Hematopoietic multipotent progenitor cell treated with erythropoietin and hydrocortisone succinate and interleukin-3 and kit ligand, for 17 days (in vitro differentiated cells): ENCODE measurements around the gene UBAC2.
"Not testable (repeated sequence)": the region's sequence is repeated elsewhere in the genome, so short reads cannot be mapped to it uniquely, and the experiment has no call there.

Experiments used
- DNase-seq: peaks from one replicate; pipeline ENCODE4 v3.0.0-alpha.2; 2015; ENCODE audit warnings: low spot score

Gene UBAC2

DNA sequence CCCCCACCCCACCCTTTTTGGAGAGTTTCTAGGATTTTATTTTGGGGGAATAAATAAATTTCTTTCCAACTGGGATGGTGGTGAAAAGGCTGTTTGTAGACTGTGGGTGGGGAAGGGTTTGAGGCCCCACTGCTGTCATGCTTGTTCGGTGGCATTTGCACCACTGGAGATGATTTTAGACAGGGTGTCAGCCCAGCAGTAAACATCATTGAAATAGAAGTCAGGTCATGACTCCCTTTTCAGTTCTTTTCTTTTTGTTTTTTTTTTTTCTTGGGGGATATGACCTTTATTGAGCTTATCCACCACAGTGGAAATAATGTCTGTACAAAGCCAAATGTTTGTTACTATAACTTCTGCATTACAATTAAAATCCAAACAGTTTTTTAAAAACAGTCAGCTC lies 14.1 kb downstream of the UBAC2 start:
- DNase-seq = no peak

DNA sequence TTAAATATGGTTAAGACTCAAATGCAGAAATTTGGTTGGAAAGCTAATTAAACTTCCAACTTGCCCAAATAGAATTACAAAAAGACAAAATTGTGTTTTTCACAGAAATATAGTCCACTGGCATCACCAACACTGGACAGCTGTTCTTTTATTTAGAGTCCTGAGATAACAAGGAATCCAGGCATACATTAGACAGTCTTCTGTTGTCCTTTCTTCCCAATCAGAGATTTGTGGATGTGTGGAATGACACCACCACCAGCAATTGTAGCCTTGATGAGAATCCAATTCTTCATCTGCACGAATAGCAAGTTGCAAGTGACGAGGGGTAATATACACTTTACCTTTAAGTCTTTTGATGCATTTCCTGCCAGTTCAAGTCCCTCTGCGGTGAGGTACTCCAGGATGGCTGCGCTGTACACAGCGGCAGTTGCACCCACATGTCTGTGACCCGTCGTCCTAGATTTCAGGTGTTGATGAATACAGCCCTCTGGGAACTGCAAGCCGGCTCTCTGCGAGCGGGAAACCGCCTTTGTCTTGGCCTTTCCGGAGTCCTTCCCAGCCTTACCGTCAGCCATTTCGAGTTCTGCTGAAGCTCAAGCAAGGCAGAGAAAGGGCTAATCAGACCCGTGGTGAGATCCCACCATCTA lies 14.7 kb downstream of the UBAC2 start:
- no peak for DNase-seq

DNA sequence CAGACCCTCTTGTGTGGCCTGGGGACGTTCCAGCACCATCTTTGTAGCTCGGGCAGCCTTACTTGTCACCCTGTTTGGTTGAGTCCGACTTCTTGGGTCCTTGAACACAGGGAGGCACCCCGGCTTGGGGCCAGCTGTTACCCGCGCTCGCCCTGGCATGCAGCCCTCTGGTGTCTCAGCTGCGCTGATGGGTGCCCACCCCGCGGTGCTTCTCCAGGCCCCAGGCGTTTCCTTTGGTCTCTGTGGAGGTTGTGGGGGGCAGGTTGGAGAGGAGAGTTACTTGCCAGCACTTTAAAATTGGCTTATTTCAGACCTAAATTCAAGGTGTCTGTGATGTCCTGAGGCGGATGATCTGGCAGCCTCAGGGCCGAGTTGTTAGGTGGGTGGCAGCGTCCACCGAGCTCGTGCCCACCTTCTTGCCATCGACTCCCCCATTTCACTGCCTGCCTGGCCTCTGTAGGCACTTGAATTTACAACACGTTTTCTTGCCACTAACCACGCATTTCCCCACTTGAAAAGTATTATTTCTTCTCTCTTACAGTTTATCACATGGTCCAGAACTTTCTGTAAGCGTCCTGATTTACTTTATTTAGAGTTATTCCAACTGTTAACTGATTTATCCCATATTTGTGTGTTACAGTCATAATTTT lies 16.9 kb downstream of the UBAC2 start:
- no peak for DNase-seq

DNA sequence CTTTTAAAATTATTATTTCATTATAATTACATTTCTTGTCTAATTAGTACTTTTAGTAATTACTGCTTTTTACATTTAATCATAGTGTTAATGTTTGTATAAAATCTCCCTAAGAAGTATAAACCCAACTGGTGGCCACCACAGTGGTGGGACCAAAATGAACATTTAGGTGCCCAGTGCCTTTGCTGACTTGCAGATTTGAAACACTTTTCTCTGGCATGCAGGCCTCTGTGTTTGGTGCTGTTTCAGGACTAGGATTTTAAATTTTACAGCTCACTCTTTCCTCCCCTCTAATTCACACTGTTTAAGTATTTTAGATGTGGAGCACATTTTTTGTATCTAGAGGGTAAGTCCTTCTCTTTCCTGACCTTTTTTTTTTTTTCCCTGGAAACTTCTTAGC lies 17.5 kb downstream of the UBAC2 start:
- no peak for DNase-seq

DNA sequence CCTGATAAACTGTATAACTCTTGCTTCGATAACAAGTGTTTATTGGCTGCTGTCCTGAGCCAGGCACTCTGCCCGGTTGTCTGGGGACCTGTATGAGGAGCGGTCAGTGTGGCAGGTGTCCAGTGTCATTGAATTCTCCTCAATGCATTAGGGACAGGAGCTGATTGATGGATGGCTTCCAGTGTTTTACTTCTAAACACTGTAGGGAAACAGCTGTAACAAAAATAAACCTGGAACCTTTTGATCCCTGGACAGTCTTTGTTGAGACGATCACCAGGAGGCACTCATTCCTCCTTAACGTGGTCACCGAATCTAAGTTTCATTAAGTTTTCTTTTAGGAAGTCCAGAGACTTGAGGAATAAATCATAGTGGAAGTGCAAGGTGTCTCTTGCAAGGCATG lies 17.9 kb downstream of the UBAC2 start:
- no peak for DNase-seq

DNA sequence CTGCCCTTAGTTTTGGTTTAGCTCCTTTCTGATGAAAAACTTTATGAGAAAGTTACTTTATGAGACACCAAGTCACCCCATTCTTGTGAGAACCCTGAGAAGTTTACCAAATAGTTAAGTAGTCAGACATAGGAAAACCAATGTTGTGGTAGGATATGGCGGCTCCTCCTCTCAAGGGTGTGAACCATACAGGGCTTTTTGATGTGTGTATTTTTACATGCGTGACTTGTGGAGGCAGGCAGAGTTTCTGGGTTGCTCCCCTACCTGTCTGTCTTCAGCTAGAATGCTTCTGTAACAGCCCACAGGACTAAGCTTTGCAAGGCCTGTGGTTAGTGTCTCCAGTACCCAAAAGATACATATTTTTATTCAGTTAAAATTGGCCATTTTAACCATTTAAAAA lies 18.3 kb downstream of the UBAC2 start:
- DNase-seq = no peak

DNA sequence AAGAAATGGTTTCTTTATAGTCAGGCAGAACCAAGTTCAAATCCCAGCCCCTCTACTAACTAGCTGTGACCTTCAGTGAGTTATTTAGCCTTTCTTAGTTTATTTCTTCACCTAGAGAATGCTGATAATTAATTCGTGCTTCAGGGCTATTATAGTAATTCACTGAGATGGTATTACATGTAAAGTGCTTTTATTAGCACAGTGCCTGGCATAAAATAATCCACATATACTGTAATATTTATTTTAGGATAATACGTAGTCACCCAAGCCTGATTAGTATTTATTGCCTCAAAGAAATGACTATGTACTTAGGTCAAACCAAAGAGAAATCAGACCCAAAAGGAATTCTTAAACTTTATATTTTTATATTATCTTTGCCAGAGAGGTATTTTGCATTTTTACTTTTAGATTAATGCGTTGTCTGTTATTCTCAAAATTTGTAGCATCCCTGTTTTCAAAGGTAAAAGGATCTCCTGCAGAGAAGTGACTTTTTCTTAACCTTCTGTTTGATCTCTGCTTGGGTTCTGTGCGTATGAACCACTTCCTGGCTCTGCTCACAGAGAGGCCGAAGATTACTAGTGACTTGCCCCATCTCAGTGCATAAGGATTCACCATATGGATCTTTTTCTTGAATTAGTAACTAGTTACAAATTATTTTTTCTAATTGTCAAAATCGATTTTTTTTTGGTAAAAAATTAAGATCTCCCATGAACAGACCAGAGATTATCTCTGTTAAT lies 19.7 kb downstream of the UBAC2 start:
- DNase-seq = no peak

DNA sequence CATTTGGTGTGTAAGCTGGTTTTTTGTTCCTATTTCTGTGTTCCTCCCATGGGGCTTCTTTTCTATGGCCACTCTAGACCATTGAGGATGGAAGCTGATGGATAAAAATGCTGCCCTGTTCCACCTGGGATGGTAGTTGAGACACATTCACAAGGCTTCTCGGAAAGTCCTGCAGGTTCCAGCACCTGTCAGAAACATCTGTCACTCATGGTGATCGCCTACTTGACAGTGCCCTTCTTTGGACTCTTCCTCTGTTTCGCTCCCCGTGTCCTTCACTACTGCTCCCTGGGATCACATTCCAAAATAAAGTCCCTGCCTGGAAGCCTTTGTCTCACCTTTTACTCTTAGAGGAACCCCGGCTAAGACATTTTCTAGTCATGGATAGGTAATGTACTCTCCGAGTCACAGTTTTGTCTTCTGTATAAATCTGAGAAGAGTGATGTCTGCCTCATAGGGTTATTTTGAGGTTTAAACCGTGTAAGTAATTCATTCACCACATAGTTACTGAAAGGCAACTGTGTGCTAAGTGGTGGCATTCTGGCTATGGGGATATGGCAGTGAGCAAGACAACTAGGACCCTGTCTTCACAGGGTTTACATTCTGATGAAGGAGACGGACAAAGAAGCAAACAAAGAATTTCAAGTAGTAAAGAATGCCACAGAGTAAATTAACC lies 21.0 kb downstream of the UBAC2 start:
- no peak for DNase-seq

DNA sequence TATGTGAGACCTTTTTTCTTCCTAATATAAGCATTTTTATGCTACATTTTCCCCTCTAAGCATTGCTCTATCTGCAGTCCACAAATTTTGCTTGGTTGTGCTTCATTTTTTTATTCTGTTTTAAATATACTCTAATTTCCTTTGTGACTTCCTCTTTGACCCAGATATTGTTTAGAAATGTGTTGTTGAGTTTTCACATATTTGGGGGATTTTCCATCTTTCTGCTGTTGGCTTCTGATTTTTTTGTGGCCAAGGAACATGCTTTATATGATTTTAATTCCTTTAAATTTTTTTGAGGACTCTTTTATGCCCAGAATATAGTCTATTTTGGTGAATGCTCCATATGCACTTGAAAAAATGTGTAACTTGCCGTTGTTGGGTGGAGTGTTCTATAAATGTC lies 22.9 kb downstream of the UBAC2 start:
- DNase-seq = no peak

DNA sequence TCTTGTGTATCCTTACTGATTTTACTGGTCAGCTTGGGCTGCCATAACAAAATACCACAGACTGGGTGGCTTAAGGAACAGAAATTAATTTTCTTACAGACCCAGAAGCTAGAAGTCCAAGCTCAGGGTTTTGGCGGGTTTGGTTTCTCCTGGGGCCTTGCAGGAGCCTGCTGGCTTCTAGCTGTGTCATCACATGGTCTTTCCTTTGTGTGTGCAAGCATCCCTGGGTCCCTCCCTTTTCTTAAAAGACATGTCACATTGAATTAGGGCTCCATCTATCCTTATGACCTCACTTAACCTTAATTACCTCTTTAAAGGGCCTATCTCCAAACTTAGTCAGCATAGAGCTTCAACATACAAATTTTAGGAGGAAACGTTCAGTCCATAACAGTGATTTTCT lies 23.4 kb downstream of the UBAC2 start:
- DNase-seq = no peak

DNA sequence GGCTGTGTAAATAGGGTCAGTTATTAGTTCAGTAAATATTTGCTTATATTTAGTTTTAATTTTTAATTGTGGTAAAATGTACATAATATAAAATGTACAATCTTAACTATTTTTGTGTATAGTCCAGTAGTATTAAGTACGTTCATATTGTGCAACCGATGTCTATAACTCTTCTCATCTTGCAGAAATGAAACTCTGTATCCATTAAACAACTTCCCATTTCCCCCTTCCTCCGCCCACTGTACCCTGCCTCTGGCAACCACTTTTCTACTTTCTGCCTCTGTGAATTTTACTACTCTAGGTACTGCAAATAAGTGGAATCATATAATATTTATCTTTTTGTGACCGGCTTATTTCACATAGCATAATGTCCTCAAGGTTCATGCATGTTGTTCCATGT lies 24.4 kb downstream of the UBAC2 start:
- DNase-seq = no peak

DNA sequence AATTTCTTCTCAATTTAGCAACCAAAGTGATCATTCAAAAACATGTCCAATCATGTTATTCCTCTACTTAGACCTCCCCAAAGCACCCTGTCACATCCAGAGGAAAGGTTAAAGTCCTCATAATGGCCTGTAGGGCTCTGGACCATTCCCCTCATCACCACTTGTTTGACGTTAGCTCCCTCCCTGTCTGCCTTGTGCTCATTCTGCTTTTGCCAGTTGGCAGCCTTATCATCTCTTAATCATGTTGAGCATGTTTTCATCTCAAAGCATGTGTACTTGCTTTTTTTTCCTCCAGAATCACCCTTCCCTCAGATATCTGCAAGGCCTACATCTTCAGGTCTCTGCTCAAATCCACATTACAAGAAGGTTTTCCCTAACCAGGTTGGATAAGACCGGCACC lies 25.9 kb downstream of the UBAC2 start:
- peak; percentile 17 for DNase-seq

DNA sequence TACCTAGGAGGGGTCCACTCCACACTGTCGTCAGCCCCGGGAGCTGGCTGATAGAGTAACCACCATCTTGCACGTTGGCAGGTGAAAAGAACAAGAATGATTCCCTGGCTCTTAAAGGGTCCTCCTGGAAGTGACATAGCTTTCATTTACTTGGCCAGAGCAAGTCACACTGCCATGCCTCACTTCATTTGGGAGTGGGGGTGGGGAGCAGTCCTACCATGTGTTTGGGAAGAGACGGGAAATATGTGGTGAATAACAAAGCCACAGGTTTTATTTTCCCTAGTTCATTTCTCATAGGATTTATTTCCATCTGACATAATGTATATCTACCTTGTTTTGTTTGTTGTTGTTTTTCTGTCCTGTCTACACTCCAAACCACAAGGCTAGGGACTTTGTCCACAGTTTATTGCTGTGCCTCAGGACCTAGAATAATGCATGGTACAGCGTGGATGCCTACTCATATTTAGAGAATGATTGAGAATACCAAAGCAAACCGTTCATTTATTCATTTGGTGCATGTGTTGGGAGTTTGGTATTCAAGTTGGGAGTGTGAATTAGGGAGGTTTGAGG lies 26.8 kb downstream of the UBAC2 start:
- no peak for DNase-seq

DNA sequence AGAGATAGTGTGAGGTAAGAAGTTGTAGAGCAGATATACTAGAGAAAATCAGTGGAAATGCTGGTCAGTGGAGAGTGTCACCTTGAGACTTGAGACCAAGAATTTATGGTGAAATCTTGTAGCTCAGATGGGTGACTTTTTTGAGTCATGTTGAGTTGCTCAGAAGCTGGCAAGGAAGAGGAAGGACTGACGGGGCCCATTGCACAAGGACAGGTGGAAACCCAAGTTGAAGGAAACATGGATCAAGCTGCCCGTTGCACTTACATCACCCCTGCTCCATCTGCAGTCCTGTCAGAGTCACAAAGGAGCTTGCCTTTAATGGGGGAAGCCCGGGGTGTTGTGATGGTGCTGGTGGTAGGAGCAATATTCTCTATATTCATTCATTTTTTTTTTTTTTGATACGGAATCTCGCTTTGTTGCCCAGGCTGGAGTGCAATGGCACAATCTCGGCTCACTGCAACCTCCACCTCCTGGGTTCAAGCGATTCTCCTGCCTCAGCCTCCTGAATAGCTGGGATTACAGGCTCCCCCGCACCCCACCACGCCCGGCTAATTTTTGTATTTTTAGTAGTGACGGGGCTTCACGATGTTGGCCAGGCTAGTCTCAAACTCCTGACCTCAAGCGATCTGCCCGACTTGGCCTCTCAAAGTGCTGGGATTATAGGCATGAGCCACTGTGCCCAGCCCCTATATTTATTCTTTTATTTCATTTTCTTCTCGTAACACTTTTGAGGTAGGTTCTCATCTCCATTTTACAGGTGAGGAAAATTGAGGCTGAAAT lies 27.4 kb downstream of the UBAC2 start:
- DNase-seq = no peak

DNA sequence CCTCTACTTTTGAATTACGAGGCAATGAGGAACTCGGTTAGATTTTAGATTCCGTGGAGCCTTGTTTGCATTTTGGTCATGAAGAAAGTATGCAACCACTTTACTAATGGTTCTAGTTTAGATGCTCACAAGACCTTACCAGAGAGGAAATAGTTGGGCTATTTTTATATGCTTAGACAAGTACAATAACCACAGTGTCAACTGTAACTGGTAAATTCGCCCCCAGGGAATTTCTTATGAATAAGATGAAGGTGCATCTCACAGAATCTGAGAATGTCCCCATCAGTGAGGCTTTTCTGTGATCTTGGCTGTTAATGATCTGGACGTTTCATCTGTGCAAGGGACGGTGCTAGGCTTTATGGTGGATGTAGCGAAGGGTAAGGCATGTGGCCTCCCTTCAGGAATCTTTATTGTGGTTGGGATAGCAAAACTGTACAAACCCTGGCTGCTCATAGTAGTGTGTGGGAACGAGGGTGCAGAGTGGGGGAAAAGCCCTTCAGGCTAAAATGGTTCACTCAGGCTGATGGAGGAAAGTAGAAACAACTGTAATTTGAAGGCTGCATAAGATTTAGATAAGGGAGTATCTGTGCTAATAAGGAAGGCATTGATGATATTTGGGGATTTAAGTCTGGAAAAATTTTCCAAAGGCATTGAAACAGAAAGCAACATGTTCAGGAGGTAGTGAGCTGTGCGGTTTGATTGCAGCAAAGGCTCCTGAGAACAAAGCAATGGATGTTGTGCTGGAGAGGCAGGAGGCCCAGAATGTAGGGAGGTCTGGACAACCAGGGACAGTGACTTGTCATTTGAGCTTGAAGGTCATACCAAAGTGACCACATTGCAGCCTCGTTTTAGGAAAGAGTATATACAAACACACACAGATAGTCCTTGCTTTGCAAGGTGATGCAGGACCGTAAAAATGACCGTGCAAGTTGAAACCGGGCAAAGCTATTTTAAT lies 28.4 kb downstream of the UBAC2 start:
- no peak for DNase-seq

DNA sequence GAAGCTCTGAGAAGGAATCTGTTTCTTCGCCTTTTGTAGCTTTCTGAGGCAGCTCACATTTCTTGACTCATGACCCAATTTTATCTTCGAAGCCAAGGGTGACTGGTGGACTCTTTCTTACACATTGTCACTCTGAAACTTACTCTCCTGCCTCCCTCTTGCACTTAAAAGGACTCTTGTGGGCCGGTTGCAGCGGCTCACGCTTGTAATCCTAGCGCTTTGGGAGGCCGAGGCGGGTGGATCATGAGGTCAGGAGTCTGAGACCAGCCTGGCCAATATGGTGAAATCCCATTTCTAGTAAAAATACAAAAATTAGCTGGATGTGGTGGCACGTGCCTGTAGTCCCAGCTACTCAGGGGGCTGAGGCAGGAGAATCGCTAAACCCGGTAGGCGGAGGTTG lies 29.9 kb downstream of the UBAC2 start:
- DNase-seq = not testable (repeated sequence)

DNA sequence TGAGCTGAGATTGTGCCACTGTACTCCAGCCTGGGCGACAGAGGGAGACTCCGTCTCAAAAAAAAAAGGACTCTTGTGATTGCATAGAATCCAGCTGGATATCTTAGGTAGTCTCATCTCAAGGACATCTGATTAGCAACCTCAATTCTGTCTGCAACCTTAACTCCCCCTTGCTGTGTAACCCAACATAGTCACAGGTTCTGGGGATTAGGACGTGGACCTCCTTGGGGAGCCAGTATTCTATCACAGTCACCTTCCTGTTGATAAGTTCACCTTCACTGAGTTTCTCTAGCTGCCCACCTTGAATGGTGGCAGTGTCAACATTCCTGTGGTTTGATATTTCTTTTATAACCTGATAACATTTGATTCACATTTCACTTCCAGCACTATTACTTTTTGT lies 30.3 kb downstream of the UBAC2 start:
- DNase-seq = no peak

DNA sequence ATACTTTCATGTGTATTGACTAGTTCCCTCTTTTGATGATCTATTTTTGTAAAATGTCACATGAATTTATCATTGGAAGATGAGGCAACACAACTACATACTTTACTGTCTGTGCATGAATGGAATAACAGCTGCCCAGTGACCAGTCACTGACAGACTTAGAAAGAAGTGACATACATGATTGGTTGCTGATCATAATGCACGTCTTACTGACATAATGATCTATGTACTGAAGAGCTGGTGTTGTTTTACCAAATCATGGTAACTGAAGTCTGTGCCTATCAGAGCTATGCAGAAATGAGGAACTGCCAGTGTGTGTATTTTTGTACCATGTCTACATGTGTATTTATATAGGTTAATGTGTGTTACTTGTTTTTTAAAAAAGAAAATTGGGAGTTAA lies 31.1 kb downstream of the UBAC2 start:
- no peak for DNase-seq

DNA sequence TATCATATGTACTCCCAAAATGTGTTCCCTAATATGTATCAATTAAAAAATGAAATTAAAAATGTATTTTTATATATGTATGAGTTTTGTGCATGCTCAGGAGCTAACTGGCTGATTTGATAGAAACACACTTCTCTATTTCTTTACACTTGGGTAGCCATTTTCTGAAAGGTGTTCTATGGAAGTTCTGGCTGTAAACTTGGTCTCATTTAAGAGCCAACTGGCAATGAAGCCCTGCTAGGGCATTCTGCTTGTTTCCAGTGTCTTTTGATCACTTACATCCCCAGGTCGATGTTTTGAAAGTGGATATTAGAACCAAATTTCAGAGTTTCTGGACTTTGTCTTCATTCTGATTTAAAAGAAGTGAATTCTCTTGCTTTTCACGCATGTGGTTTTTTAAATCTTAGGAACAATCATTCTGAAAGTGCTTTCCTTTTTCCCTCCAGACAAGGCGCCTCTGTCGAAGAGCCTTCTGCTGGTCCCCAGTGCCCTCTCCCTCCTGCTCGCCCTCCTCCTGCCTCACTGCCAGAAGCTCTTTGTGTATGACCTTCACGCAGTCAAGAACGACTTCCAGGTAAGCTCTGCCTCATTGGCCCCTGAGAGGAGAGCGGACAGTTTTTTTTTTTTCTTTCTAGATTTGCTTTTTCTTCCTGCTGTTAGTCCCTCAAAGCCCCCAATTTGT lies 37.5 kb downstream of the UBAC2 start:
- no peak for DNase-seq

DNA sequence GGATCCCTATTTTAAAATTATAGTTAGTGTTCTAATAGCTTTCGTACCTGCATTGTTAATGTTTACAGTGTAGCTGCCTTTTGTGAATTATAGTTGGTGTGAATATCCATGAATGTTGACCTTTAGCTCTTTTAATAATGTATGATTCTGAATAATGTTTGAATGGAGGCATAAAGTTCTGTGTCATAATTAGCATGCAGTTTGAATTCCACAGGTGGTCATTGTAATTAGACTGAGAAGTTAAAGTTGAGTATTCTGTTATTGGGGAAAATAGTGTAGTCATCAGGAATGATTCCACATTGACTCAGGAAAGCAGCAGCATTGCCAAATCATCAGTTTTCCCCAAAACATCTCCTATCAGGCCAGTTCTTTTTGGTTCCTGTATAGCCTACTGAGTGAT lies 45.4 kb downstream of the UBAC2 start:
- no peak for DNase-seq
